Measurements from ENCODE around the gene ADH5.
A peak's percentile ranks its signal among the peaks of the same experiment; 100 is the strongest.
"Not testable (repeated sequence)": the region's sequence is repeated elsewhere in the genome, so short reads cannot be mapped to it uniquely, and the experiment has no call there.

ADH5 gene
- 48.0 to 103 (median 91.9) reads per million in 9 experiments for total RNA-seq

GRCh38 chr4:99088481-99089365 is at the start of gene ADH5:
Gene ADH5, minus strand, starts transcription at chr4:99088788. Its CDS starts 88 bp downstream, at chr4:99088700.
- Mint-ChIP-seq H3K27me3 (no peaks in the 10 kb centered on the region), H3K36me3 (ENCODE audit: insufficient read depth) (peaks cover 27% of the 10 kb centered on the region), H3K4me3 (peak within 1 kb of the TSS; percentile 88 to 90), H3K27ac (peak within 1 kb of the TSS; percentile 91), H3K9me3 (no peaks in the 10 kb centered on the region), H3K4me1 (ENCODE audit: low read depth in 2 of 2) (peaks cover 33 to 46% of the 10 kb centered on the region in 2 donors)
- peak; percentile 77 to 82 (median 82) for DNase-seq
- ATAC-seq (replicated peaks) = peak; percentile 95

DNA sequence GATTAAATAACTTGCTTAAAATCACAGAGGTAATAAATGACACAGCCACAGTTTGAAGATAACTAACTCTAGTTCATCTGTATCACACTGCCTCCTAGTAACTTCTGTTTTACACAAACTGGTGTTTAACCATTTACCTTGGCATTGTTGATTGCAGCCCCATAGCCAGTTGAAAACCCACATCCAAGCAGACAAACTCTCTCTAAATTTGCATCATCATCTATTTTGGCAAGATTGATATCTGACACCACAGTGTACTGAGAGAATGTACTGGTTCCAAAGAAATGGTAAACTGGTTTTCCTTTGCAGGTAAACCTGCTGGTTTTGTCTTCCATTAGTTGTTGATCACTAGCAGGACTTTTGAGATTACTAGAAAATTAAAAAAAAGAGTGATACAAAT is 47.7 kb upstream of the ADH5 start:
- H3K4me1 Mint-ChIP-seq (ENCODE audit: low read depth in 2 of 2) = no peaks in the 10 kb centered on the region
- H3K4me3 Mint-ChIP-seq = no peak overlapping the region
- H3K27me3 Mint-ChIP-seq = peaks cover 0 to 7% of the 10 kb centered on the region in 2 donors

GRCh38 chr4:99135541-99136162 is 47.1 kb upstream of the ADH5 start:
- H3K9me3 Mint-ChIP-seq = no peaks in the 10 kb centered on the region
- H3K4me1 Mint-ChIP-seq (ENCODE audit: low read depth in 2 of 2) = no peaks in the 10 kb centered on the region
- H3K27me3 Mint-ChIP-seq = peaks cover 0 to 7% of the 10 kb centered on the region in 2 donors
- no peak overlapping the region for H3K4me3 Mint-ChIP-seq
- H3K36me3 Mint-ChIP-seq (ENCODE audit: insufficient read depth) = no peaks in the 10 kb centered on the region
- no peak overlapping the region for H3K27ac Mint-ChIP-seq
- ATAC-seq (replicated peaks) (no peak), DNase-seq (no peak)

More for the DNA sequence above, 47.7 kb upstream of the ADH5 start:
- no peaks in the 10 kb centered on the region for H3K36me3 Mint-ChIP-seq (ENCODE audit: insufficient read depth)
- DNase-seq (no peak), ATAC-seq (replicated peaks) (no peak)
- H3K27ac Mint-ChIP-seq = no peak overlapping the region
- no peaks in the 10 kb centered on the region for H3K9me3 Mint-ChIP-seq

- peaks cover 0 to 7% of the 10 kb centered on the region in 2 donors for H3K27me3 Mint-ChIP-seq
- H3K4me3 Mint-ChIP-seq = no peak overlapping the region
- H3K27ac Mint-ChIP-seq = no peak overlapping the region
- no peaks in the 10 kb centered on the region for H3K4me1 Mint-ChIP-seq (ENCODE audit: low read depth in 2 of 2)
- ATAC-seq (replicated peaks) = no peak
- H3K9me3 Mint-ChIP-seq = no peaks in the 10 kb centered on the region
- H3K36me3 Mint-ChIP-seq (ENCODE audit: insufficient read depth) = no peaks in the 10 kb centered on the region
- no peak for DNase-seq
Measured at GRCh38 chr4:99134586-99134985, 46.0 kb upstream of the ADH5 start.

GRCh38 chr4:99131378-99131777 is 42.8 kb upstream of the ADH5 start:
- Mint-ChIP-seq H3K27me3 (peaks cover 0 to 7% of the 10 kb centered on the region in 2 donors), H3K4me3 (no peak overlapping the region), H3K36me3 (ENCODE audit: insufficient read depth) (no peaks in the 10 kb centered on the region), H3K27ac (no peak overlapping the region), H3K4me1 (ENCODE audit: low read depth in 2 of 2) (no peaks in the 10 kb centered on the region), H3K9me3 (no peaks in the 10 kb centered on the region)
- no peak for DNase-seq
- no peak for ATAC-seq (replicated peaks)

GRCh38 chr4:99126376-99126775 is 37.8 kb upstream of the ADH5 start:
- Mint-ChIP-seq H3K4me1 (ENCODE audit: low read depth in 2 of 2) (no peaks in the 10 kb centered on the region), H3K27me3 (peaks cover 0 to 11% of the 10 kb centered on the region in 2 donors), H3K4me3 (no peak overlapping the region), H3K9me3 (no peaks in the 10 kb centered on the region), H3K27ac (no peak overlapping the region), H3K36me3 (ENCODE audit: insufficient read depth) (no peaks in the 10 kb centered on the region)
- DNase-seq (no peak), ATAC-seq (replicated peaks) (no peak)

DNA sequence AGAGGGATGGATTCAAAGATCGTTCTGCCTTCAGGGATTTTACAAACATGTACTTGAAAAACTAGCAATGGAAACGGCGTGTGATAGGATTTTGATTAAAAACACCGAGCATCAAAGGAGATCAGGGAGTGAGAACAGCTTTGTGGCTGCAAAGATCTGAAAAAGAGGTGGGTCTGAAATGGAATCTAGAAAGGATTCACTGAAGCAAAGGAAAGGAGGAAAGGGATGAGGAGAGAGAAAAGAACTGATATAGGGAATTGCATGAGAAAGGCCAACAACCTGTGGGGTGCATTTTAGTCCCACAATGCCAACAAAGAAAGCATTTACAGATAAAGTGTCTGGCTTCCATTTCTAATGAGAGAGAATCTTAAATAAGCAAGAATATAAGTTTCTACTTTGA is 32.4 kb upstream of the ADH5 start:
- DNase-seq (no peak), ATAC-seq (replicated peaks) (no peak)
- peaks cover 0 to 30% of the 10 kb centered on the region in 2 donors for H3K27me3 Mint-ChIP-seq
- H3K4me1 Mint-ChIP-seq (ENCODE audit: low read depth in 2 of 2) = peaks cover 0 to 4% of the 10 kb centered on the region in 2 donors
- H3K9me3 Mint-ChIP-seq = no peaks in the 10 kb centered on the region
- no peak overlapping the region for H3K27ac Mint-ChIP-seq
- H3K4me3 Mint-ChIP-seq = no peak overlapping the region
- H3K36me3 Mint-ChIP-seq (ENCODE audit: insufficient read depth) = no peaks in the 10 kb centered on the region

GRCh38 chr4:99120501-99120900 is 31.9 kb upstream of the ADH5 start:
- Mint-ChIP-seq H3K9me3 (no peaks in the 10 kb centered on the region), H3K4me3 (no peak overlapping the region), H3K27me3 (peaks cover 0 to 31% of the 10 kb centered on the region in 2 donors), H3K36me3 (ENCODE audit: insufficient read depth) (no peaks in the 10 kb centered on the region), H3K4me1 (ENCODE audit: low read depth in 2 of 2) (peaks cover 0 to 4% of the 10 kb centered on the region in 2 donors), H3K27ac (no peak overlapping the region)
- no peak for ATAC-seq (replicated peaks)
- no peak for DNase-seq

DNA sequence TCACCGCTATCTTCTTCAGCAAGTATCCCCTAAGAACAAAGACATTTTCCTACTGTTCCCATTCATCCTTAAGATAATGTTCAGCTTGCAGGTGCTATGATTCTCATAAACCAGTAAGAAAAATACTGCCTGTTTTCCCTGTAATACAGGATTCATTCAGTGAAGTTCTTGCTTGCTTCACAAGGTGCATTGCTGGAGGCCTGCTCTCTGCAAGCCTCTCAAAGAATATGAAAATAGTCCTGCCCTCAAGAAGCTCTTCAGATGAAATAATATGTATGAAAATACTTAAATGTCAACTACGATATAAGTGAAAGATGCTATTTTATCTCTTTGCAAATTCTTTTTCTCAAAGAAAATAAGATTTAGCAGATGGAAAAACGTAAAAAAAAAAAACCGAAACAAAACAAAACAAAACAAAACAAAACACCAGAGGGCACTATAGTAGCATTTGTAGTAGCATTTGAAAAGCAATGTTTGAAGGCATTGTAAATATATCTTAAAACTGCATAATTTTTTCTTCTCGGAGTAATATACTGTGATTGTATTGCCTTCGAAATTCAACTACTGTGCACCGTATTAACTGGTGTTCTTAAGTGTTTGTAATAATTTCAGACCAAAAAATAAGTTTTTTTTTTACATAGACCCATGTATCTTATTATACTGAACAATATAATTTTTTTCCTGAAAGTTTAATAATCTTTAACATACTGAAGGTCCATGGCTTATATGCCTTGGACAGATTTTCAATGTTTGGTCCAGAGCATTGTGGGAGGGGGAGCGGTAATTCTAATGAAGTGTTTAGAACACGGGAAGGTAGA is 29.5 kb upstream of the ADH5 start:
- DNase-seq (no peak), ATAC-seq (replicated peaks) (no peak)
- H3K36me3 Mint-ChIP-seq (ENCODE audit: insufficient read depth) = no peaks in the 10 kb centered on the region
- H3K27me3 Mint-ChIP-seq = peaks cover 0 to 20% of the 10 kb centered on the region in 2 donors
- no peak overlapping the region for H3K27ac Mint-ChIP-seq
- peaks cover 0 to 4% of the 10 kb centered on the region in 2 donors for H3K4me1 Mint-ChIP-seq (ENCODE audit: low read depth in 2 of 2)
- H3K4me3 Mint-ChIP-seq = no peak overlapping the region
- no peaks in the 10 kb centered on the region for H3K9me3 Mint-ChIP-seq

- H3K36me3 Mint-ChIP-seq (ENCODE audit: insufficient read depth); H3K4me1 Mint-ChIP-seq (ENCODE audit: low read depth in 2 of 2); ATAC-seq (replicated peaks); H3K9me3 Mint-ChIP-seq; DNase-seq; H3K27ac Mint-ChIP-seq; H3K4me3 Mint-ChIP-seq: not testable (repeated sequence)
- H3K27me3 Mint-ChIP-seq = peaks cover 0 to 20% of the 10 kb centered on the region in 2 donors
Measured at GRCh38 chr4:99117122-99117841, 28.7 kb upstream of the ADH5 start.

DNA sequence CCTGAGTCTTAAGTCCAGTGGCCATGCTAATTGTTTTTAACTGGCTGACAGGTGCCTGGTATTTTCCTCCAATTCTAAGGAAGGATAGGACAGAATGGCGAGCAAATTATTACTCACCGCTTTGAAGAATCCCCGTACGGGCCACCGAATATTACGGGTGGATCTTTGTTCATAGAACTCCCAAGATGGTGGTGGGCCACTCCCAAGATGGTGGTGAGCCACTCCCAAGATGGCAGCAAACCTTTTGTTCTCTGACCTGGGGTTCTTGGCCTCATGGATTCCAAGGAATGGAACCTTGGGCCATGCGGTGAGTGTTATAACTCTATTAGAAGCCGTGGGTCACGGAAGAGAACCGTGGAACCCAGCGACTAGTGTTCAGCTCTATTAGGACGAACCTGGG is 20.7 kb upstream of the ADH5 start:
- not testable (repeated sequence) for H3K4me1 Mint-ChIP-seq (ENCODE audit: low read depth in 2 of 2); H3K27ac Mint-ChIP-seq; DNase-seq; H3K36me3 Mint-ChIP-seq (ENCODE audit: insufficient read depth); H3K9me3 Mint-ChIP-seq; ATAC-seq (replicated peaks); H3K27me3 Mint-ChIP-seq; H3K4me3 Mint-ChIP-seq

- ATAC-seq (replicated peaks) (no peak), DNase-seq (no peak)
- Mint-ChIP-seq H3K27me3 (no peaks in the 10 kb centered on the region), H3K9me3 (no peaks in the 10 kb centered on the region), H3K4me3 (no peak overlapping the region), H3K36me3 (ENCODE audit: insufficient read depth) (no peaks in the 10 kb centered on the region), H3K4me1 (ENCODE audit: low read depth in 2 of 2) (peaks cover 0 to 1% of the 10 kb centered on the region in 2 donors), H3K27ac (no peak overlapping the region)
Measured at GRCh38 chr4:99104153-99104552, 15.6 kb upstream of the ADH5 start.

- H3K27ac Mint-ChIP-seq = no peak overlapping the region
- no peak for DNase-seq
- H3K27me3 Mint-ChIP-seq = peaks cover 8% of the 10 kb centered on the region in 2 donors
- no peaks in the 10 kb centered on the region for H3K36me3 Mint-ChIP-seq (ENCODE audit: insufficient read depth)
- no peaks in the 10 kb centered on the region for H3K9me3 Mint-ChIP-seq
- no peak overlapping the region for H3K4me3 Mint-ChIP-seq
- no peak for ATAC-seq (replicated peaks)
- H3K4me1 Mint-ChIP-seq (ENCODE audit: low read depth in 2 of 2) = peaks cover 0 to 1% of the 10 kb centered on the region in 2 donors
Measured at GRCh38 chr4:99103166-99103565, 14.6 kb upstream of the ADH5 start.

Measured in effector memory CD8-positive, alpha-beta T cell (primary cell).